ENCODE data around the gene DERL3. TPM values are rescaled to one million over a fixed set of nuclear protein-coding genes. Genes with fewer than 3 reads are reported as not detected.

The DERL3 gene
- total RNA-seq, 2 donors from 2014 or later, result 9.1 to 20.2 TPM

- H3K27ac ChIP-seq, result no peak overlapping the region
- no peaks in the 10 kb centered on the region for H3K27me3 ChIP-seq
- no peak for DNase-seq
- intact Hi-C loops (cut with DNase I), result no loop called here
- no peak overlapping the region for H3K9ac ChIP-seq (ENCODE audit: low read depth in 2 of 2, low read length in 2 of 2)
- TF ChIP-seq, protein P1, sequence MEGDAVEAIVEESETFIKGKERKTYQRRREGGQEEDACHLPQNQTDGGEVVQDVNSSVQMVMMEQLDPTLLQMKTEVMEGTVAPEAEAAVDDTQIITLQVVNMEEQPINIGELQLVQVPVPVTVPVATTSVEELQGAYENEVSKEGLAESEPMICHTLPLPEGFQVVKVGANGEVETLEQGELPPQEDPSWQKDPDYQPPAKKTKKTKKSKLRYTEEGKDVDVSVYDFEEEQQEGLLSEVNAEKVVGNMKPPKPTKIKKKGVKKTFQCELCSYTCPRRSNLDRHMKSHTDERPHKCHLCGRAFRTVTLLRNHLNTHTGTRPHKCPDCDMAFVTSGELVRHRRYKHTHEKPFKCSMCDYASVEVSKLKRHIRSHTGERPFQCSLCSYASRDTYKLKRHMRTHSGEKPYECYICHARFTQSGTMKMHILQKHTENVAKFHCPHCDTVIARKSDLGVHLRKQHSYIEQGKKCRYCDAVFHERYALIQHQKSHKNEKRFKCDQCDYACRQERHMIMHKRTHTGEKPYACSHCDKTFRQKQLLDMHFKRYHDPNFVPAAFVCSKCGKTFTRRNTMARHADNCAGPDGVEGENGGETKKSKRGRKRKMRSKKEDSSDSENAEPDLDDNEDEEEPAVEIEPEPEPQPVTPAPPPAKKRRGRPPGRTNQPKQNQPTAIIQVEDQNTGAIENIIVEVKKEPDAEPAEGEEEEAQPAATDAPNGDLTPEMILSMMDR (IDR thresholded peaks at IDR 0.05), result no peak
- no peak overlapping the region for H3K4me3 ChIP-seq
- H3K36me3 ChIP-seq, result no peaks in the 10 kb centered on the region
- no peaks in the 10 kb centered on the region for H3K9me3 ChIP-seq
- H3K4me1 ChIP-seq, result no peaks in the 10 kb centered on the region
These were observed 1.2 kb upstream of the DERL3 start for GRCh38 chr22:23840026-23840425.

- H3K27me3 ChIP-seq, result no peaks in the 10 kb centered on the region
- peak overlapping the region; percentile 39 for H3K4me3 ChIP-seq
- no peak for DNase-seq
- H3K36me3 ChIP-seq, result no peaks in the 10 kb centered on the region
- intact Hi-C loops (cut with DNase I), result no loop called here
- H3K9me3 ChIP-seq, result no peaks in the 10 kb centered on the region
- no peaks in the 10 kb centered on the region for H3K4me1 ChIP-seq
- no peak overlapping the region for H3K27ac ChIP-seq
- no peak overlapping the region for H3K9ac ChIP-seq (ENCODE audit: low read depth in 2 of 2, low read length in 2 of 2)
- TF ChIP-seq, protein P1 (IDR thresholded peaks at IDR 0.05), result no peak
These were observed 710 bp downstream of the DERL3 start for GRCh38 chr22:23837911-23838680.

DNA sequence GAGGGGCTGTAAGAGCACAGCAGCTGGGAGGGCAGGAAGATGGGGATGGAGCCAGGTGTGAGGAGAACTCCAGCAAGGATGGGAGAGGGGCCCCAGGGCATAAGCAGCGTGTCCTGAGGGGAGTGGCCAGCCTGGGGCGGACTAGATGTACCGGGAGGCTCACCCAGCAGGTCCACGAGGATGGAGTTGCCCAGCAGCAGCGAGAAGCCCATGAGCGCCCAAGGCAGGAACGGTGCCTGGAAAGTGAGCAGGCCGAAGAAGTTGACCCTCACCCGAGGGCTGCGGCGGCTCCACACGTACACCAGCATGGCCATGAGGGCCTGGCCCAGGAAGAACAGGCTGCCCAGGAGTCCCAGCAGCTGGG, 1.3 kb downstream of the DERL3 start:
- Histone ChIP-seq H3K4me1 (no peaks in the 10 kb centered on the region), H3K27me3 (no peaks in the 10 kb centered on the region), H3K36me3 (no peaks in the 10 kb centered on the region), H3K9ac (ENCODE audit: low read depth in 2 of 2, low read length in 2 of 2) (no peak overlapping the region), H3K4me3 (no peak overlapping the region), H3K27ac (no peak overlapping the region), H3K9me3 (no peaks in the 10 kb centered on the region)
- TF ChIP-seq, protein P1 (IDR thresholded peaks at IDR 0.05), result no peak
- no peak for DNase-seq
- intact Hi-C loops (cut with DNase I), result no loop called here

DNA sequence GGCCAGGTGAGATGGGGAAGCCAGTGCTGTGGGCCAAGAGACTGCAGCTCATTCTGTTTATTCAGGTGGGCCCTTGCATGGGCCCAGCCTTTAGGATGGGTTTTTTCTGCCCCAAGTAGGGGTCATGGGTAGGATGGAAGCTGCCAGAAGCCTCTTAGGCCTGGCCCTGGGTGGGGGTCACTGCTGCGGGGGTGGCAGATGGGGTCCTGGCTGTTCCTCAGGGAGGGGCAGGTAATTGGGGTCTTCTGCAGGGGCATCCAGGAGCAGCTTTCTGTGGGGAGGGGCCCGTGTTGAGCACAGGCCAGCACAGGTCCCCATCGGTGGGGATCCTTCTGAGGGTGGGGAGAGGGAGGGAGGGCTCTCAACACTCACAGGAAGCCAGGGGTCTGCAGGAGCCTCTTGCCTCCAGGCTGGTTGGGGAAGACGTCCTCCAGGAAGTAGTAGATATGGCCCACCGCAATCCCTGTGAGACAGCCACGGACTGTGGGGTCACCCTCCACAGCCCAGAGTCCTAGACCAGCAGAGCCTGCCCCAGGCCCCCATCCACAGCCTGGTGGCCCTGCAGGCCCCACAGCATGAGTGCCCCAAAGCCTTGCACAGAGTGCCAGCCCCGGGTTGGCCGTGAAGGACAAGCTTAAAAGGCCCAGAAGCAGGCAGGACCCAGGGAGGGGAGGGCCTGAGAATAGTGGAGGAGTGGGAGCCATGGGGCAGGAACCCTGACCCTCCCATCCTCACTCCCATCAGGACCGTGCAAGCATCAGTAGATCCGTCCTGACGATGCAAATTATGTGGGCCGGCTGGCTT, 1.9 kb downstream of the DERL3 start:
- Histone ChIP-seq H3K27ac (no peak overlapping the region), H3K9ac (ENCODE audit: low read depth in 2 of 2, low read length in 2 of 2) (no peak overlapping the region), H3K9me3 (no peaks in the 10 kb centered on the region), H3K36me3 (no peaks in the 10 kb centered on the region), H3K4me1 (no peaks in the 10 kb centered on the region), H3K27me3 (no peaks in the 10 kb centered on the region), H3K4me3 (no peak overlapping the region)
- no peak for DNase-seq
- TF ChIP-seq, protein P1 (IDR thresholded peaks at IDR 0.05), result no peak
- intact Hi-C loops (cut with DNase I), result no loop called here

DNA sequence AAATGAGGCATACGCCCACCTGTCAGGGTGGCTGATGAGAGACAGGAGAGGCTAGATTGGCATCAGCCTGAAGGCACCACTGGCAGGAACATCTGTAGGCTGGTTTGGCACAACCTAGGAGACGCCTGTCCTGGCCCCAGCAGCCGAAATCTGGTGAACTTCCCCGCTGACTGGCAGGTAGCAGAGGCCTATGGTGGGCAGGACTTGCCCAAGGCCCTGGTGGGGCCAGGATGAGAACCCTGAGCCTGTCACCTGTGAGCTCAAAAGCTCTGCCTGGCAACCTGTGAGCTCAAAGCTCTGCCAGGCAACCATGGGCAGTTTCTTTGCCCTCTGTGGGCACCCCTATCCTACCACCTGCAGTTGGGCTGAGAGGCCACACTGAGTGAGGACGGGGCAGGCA, 2.5 kb downstream of the DERL3 start:
- H3K4me1 ChIP-seq, result no peaks in the 10 kb centered on the region
- no peak for DNase-seq
- H3K36me3 ChIP-seq, result no peaks in the 10 kb centered on the region
- no peaks in the 10 kb centered on the region for H3K9me3 ChIP-seq
- intact Hi-C loops (cut with DNase I), result no loop called here
- H3K4me3 ChIP-seq, result no peak overlapping the region
- H3K27me3 ChIP-seq, result no peaks in the 10 kb centered on the region
- no peak overlapping the region for H3K27ac ChIP-seq
- H3K9ac ChIP-seq (ENCODE audit: low read depth in 2 of 2, low read length in 2 of 2), result no peak overlapping the region
- TF ChIP-seq, protein P1 (IDR thresholded peaks at IDR 0.05), result no peak
